BLaER1 (cell line): ENCODE data around the gene VPS26C.

ENCODE experiments used
- H3K27ac ChIP-seq: shearing (Covaris generic); formaldehyde crosslinking; 2 replicates; pipeline ENCODE4 v1.8.1; 2022
- H3K27me3 ChIP-seq: shearing (Covaris generic); formaldehyde crosslinking; 2 replicates; pipeline ENCODE4 v1.8.1; 2022
- H3K36me3 ChIP-seq: shearing (Covaris generic); formaldehyde crosslinking; 2 replicates; pipeline ENCODE4 v1.8.1; 2022
- H3K4me1 ChIP-seq: shearing (Covaris generic); formaldehyde crosslinking; 2 replicates; pipeline ENCODE4 v1.8.1; 2022
- H3K4me2 ChIP-seq: shearing (Covaris generic); formaldehyde crosslinking; 2 replicates; pipeline ENCODE4 v1.8.1; 2022
- H3K4me3 ChIP-seq: shearing (Covaris generic); formaldehyde crosslinking; 2 replicates; pipeline ENCODE4 v1.8.1; 2022
- H3K9ac ChIP-seq: shearing (Covaris generic); formaldehyde crosslinking; 2 replicates; pipeline ENCODE4 v1.8.1; 2022
- H3K9me3 ChIP-seq: shearing (Covaris generic); formaldehyde crosslinking; 2 replicates; pipeline ENCODE4 v1.8.1; 2022
- H4K20me1 ChIP-seq: shearing (Covaris generic); formaldehyde crosslinking; 2 replicates; pipeline ENCODE4 v1.8.1; 2022
- Cebpa-rat ChIP-seq: shearing (Covaris generic); IDR thresholded peaks from 2 replicates; pipeline ENCODE4 v1.8.1; 2022

The VPS26C gene

DNA sequence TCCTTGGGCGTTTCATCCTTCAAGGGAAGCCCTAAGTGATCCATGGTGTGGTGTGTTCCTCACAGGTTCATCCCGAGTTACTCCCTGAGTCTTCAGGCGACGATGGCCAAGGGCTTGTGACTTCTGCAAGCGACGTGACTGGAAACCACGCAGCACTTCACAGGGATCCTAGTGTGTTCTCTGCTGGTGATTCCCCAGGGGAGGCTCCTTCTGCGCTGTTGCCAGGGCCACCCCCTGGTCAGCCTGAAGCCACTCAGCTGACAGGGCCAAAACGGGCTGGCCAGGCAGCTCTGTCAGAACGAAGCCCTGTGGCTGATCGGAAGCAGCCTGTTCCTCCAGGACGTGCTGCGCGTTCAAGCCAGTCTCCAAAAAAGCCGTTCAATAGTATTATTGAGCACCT lies 71.5 kb downstream of the VPS26C start:
- TF ChIP-seq Cebpa-rat = no peak
- Histone ChIP-seq H4K20me1 (no peaks in the 10 kb centered on the region), H3K9me3 (no peaks in the 10 kb centered on the region), H3K9ac (no peak overlapping the region), H3K4me2 (no peak overlapping the region), H3K27me3 (no peaks in the 10 kb centered on the region), H3K4me3 (no peak overlapping the region), H3K27ac (no peak overlapping the region), H3K36me3 (peaks cover 95% of the 10 kb centered on the region), H3K4me1 (no peaks in the 10 kb centered on the region)

DNA sequence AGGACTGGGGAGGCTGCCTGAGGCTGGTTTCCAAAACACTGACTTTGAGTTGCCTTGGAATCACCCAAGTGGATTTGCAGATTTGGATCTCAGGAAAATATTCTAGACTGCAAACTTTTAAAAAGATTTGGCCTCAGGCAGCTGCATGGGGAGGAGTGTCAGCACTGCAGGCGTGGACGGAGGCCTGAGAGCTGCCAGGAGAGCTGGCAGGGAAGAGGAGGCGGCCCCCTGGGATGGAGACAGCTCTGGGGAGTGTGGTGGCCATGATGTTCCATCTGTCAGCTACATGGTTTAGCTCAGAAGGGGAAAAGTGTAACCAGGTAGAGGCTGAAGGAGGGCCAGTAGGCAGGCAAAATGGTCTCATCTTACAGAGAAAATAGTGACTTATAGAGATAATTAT lies 72.1 kb downstream of the VPS26C start:
- no peaks in the 10 kb centered on the region for H3K4me1 ChIP-seq
- H4K20me1 ChIP-seq = no peaks in the 10 kb centered on the region
- H3K27me3 ChIP-seq = no peaks in the 10 kb centered on the region
- H3K4me3 ChIP-seq = no peak overlapping the region
- H3K9ac ChIP-seq = no peak overlapping the region
- no peak overlapping the region for H3K27ac ChIP-seq
- TF ChIP-seq Cebpa-rat = no peak
- H3K4me2 ChIP-seq = no peak overlapping the region
- no peaks in the 10 kb centered on the region for H3K9me3 ChIP-seq
- peaks cover 95% of the 10 kb centered on the region for H3K36me3 ChIP-seq

DNA sequence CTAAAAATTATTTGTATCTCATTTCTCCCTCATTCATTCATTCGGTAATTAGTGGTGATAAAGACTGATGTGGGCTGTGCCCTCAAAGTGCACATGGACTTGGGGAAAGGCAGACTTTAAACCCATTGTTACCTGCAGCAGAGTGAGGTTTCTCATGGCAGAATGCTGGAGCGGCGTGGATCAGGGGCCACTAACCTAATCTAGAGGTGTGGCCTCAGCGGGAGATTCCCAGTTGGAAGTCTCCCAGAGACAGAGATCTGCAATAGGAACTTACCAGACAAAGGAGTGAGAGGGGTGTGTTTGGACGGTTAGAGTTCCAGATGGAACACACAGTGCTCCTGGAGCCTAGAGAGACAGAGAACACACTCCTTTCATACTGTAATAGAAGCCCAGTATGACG lies 73.5 kb downstream of the VPS26C start:
- Histone ChIP-seq H3K4me3 (no peak overlapping the region), H3K9me3 (no peaks in the 10 kb centered on the region), H4K20me1 (no peaks in the 10 kb centered on the region), H3K9ac (no peak overlapping the region), H3K36me3 (peaks cover 95% of the 10 kb centered on the region), H3K27ac (no peak overlapping the region), H3K4me2 (no peak overlapping the region), H3K4me1 (no peaks in the 10 kb centered on the region), H3K27me3 (no peaks in the 10 kb centered on the region)
- TF ChIP-seq Cebpa-rat = no peak

DNA sequence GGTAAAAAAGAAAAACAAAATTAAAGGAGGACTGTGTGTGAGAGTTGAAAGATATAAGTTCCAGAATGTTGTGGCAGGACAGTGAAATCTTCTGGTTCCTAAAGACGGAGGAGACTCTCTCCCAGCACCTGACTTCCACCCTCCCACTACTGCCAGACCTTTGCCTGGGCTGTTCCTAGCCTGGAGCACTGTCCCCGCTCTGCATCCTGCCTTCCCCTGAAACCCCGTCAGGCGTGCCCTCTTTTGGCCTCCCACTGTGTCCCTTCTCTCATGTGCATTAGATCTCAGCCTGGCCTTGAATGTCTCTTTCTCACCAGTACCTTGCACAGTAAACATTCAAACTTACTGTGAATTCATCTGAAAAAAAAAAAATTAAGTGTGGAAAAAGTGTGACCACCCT lies 74.1 kb downstream of the VPS26C start:
- no peaks in the 10 kb centered on the region for H3K27me3 ChIP-seq
- H3K36me3 ChIP-seq = peaks cover 95% of the 10 kb centered on the region
- H3K27ac ChIP-seq = no peak overlapping the region
- no peak for TF ChIP-seq Cebpa-rat
- no peak overlapping the region for H3K4me3 ChIP-seq
- H3K4me2 ChIP-seq = no peak overlapping the region
- no peaks in the 10 kb centered on the region for H4K20me1 ChIP-seq
- no peaks in the 10 kb centered on the region for H3K9me3 ChIP-seq
- no peak overlapping the region for H3K9ac ChIP-seq
- H3K4me1 ChIP-seq = no peaks in the 10 kb centered on the region

DNA sequence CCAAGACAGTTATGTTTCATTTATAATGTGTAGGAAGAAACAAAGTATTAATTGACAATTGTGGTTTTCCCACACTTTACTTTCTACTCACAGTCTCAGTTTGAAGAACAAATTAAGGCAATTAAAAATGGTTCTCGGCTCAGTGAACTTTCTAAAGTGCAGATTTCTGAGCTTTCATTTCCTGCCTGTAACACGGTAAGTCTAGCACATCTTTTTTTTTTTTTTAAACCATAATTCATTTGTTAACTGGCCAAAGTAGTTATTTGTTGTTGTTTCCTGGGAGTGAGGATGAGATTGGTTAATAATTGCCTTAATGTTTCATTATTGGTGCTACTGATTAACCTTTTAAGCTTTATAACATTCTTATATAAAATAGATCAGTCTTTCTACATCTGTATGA lies 75.1 kb downstream of the VPS26C start:
- no peak for TF ChIP-seq Cebpa-rat
- Histone ChIP-seq H3K4me3 (no peak overlapping the region), H3K27ac (no peak overlapping the region)

DNA sequence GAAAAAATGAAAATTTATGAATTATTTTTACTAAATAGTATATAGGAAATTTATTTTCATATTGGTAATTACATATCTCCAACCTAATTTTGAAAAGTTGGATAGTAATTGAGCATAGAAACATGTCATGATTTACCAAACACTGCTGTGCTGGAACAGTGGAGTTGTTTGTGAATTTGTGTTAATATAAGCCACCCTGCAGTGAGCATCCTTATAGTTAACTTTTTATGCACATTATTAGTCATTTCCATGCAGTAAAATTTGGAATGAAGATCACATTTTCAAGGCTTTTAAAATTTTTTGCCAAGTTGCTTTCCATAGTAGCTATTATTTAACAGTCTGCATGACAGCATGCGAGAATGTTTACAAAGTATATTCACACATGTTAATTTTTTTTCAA lies 78.3 kb downstream of the VPS26C start:
- peaks cover 87% of the 10 kb centered on the region for H3K36me3 ChIP-seq
- H3K4me3 ChIP-seq = no peak overlapping the region
- no peaks in the 10 kb centered on the region for H3K4me1 ChIP-seq
- no peaks in the 10 kb centered on the region for H4K20me1 ChIP-seq
- H3K9me3 ChIP-seq = no peaks in the 10 kb centered on the region
- H3K9ac ChIP-seq = no peak overlapping the region
- H3K4me2 ChIP-seq = no peak overlapping the region
- TF ChIP-seq Cebpa-rat = no peak
- no peaks in the 10 kb centered on the region for H3K27me3 ChIP-seq
- H3K27ac ChIP-seq = no peak overlapping the region

More for the DNA sequence above, 75.1 kb downstream of the VPS26C start:
- Histone ChIP-seq H3K27me3 (no peaks in the 10 kb centered on the region), H3K4me2 (no peak overlapping the region), H3K9me3 (no peaks in the 10 kb centered on the region), H3K9ac (no peak overlapping the region), H3K4me1 (no peaks in the 10 kb centered on the region), H4K20me1 (no peaks in the 10 kb centered on the region), H3K36me3 (peaks cover 95% of the 10 kb centered on the region)

DNA sequence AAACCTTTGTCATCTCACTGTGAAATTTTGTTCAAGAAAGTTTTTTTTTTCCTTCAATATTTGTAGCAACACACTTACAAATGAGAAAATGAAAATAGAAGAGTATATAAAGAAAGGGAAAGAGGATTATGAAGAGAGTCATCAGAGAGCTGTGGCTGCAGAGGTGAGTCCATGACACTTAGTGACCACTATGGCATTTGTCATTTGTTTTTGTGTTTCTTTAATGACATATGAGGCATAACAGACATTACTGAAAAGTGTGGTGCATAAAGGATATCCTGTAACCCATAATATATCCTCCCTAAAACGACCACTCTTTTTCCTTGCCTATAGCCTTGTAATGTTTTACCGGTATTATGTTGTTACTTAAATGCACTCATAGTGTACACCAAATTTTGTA lies 80.2 kb downstream of the VPS26C start:
- Histone ChIP-seq H3K4me2 (no peak overlapping the region), H4K20me1 (peaks cover 5% of the 10 kb centered on the region; the same call in 1 of the 2 replicates), H3K4me1 (no peaks in the 10 kb centered on the region), H3K9me3 (no peaks in the 10 kb centered on the region), H3K9ac (no peak overlapping the region), H3K27me3 (no peaks in the 10 kb centered on the region), H3K27ac (no peak overlapping the region), H3K4me3 (no peak overlapping the region), H3K36me3 (peaks cover 85% of the 10 kb centered on the region)
- TF ChIP-seq Cebpa-rat = no peak

DNA sequence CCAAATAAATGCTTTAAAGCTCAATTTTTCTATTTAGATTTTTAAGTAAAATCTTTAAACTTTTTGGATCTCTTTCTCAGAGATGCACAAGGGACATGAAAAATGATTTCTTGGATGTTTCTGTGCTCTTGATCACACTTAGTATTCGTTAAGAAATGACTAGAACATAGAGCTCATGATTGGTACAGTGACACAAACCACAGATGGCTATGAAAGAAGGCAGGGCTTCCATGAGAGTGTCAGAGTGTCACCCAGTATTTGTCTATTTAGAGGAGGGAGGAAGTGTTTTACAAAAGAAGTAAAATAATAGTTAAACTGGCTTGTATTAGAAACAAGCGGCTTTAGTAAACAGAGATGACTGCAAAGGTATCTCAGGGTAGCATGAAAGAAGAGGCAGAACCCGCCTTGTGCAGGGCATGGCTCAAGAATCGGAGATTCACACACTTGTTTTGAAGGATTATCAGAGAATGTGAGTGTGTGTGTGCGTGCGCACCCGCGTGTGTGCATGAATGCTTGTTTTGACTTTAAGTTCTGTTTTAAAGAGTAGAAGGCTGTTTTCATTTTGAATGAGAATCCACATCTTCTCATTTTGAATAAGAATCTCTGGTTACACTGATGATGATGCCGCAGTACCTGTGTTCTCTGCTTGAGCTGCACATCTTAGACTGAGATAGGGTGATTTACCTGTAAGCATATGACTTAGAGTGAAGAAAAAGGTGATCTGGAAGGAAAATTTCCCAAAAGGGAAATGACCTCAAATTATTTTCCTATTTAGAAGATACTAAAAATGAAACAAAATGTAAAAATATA lies 82.1 kb downstream of the VPS26C start:
- Histone ChIP-seq H3K27me3 (no peaks in the 10 kb centered on the region), H3K4me1 (no peaks in the 10 kb centered on the region), H4K20me1 (peaks cover 5% of the 10 kb centered on the region; the same call in 1 of the 2 replicates), H3K4me2 (no peak overlapping the region), H3K9ac (no peak overlapping the region), H3K27ac (no peak overlapping the region), H3K36me3 (peaks cover 82% of the 10 kb centered on the region), H3K9me3 (peaks cover under 1% of the 10 kb centered on the region; the same call in 1 of the 2 replicates), H3K4me3 (no peak overlapping the region)
- no peak for TF ChIP-seq Cebpa-rat

DNA sequence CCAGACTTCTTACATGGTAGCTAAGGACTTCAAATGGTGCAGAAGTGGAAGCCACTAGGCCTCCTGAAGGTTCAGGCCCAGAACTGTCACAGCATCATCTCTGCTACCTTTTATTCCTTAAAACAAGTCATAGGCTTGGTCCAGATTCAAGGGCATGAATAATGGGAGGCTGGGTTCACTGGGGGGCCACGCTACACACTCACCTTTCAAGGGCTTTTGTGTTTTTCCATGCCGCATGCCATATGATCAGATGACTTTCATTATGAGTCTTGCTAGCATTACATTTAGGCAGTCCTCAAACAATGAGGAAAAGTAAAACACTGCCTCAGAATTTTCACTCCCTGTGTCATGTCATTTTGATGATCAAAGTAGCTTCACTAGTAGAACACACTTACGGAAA lies 83.4 kb downstream of the VPS26C start:
- no peaks in the 10 kb centered on the region for H3K4me1 ChIP-seq
- no peak for TF ChIP-seq Cebpa-rat
- no peak overlapping the region for H3K4me2 ChIP-seq
- H3K27me3 ChIP-seq = no peaks in the 10 kb centered on the region
- no peak overlapping the region for H3K9ac ChIP-seq
- no peak overlapping the region for H3K27ac ChIP-seq
- H3K36me3 ChIP-seq = peaks cover 82% of the 10 kb centered on the region
- H3K4me3 ChIP-seq = no peak overlapping the region
- peaks cover 5% of the 10 kb centered on the region; the same call in 1 of the 2 replicates for H4K20me1 ChIP-seq
- H3K9me3 ChIP-seq = peaks cover 6% of the 10 kb centered on the region; the same call in 1 of the 2 replicates

DNA sequence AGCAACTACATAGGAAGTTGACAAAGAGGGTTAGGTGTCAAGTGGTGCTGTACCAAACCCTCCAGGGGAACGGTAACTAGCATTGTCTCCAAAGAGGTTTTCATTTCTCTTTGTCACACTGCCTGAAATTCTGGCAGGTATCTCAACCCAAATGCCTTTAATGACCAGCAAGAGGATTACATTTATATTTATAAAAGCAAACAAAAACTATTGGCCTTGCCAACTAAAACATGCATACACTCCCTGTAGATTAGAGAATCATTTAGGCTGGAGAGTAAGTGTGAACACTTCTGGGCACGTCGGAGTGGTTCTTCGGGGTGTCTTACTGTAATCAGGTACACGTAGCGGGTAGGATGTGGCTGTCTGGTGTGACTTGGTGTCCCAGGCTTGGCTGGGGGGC lies 84.9 kb downstream of the VPS26C start:
- Histone ChIP-seq H3K4me1 (no peaks in the 10 kb centered on the region), H3K9ac (no peak overlapping the region), H3K4me3 (no peak overlapping the region), H3K27me3 (no peaks in the 10 kb centered on the region), H3K4me2 (no peak overlapping the region), H3K36me3 (peaks cover 83% of the 10 kb centered on the region), H3K9me3 (peaks cover 6% of the 10 kb centered on the region; the same call in 1 of the 2 replicates), H4K20me1 (peaks cover 5% of the 10 kb centered on the region; the same call in 1 of the 2 replicates), H3K27ac (no peak overlapping the region)
- TF ChIP-seq Cebpa-rat = no peak
